HG03565 (cell line): Measurements from ENCODE around the gene ABCC1.

Experiments used
- ATAC-seq: cut with Tn5 transposase; IDR thresholded peaks from one replicate; pipeline ENCODE4 v1.9.1; 2021; ENCODE audit warnings: mild to moderate bottlenecking, moderate library complexity; ENCODE audit not compliant: unreplicated experiment

Gene ABCC1

GRCh38 chr16:15988268-15989013, 39.0 kb downstream of the ABCC1 start:
- no peak for ATAC-seq

- no peak for ATAC-seq
These were observed 41.5 kb downstream of the ABCC1 start for GRCh38 chr16:15990902-15991301.

- ATAC-seq = no peak
These were observed 43.7 kb downstream of the ABCC1 start for GRCh38 chr16:15993128-15993527.

- no peak for ATAC-seq
These were observed 44.1 kb downstream of the ABCC1 start for GRCh38 chr16:15993541-15993940.

- no peak for ATAC-seq
These were observed 44.7 kb downstream of the ABCC1 start for GRCh38 chr16:15993946-15994665.

- no peak for ATAC-seq
These were observed 47.2 kb downstream of the ABCC1 start for GRCh38 chr16:15996432-15997109.

GRCh38 chr16:16000685-16001084, 51.3 kb downstream of the ABCC1 start:
- ATAC-seq = no peak

- ATAC-seq = no peak
These were observed 52.3 kb downstream of the ABCC1 start for GRCh38 chr16:16001596-16002255.

GRCh38 chr16:16003719-16004313, 54.4 kb downstream of the ABCC1 start:
- no peak for ATAC-seq

- ATAC-seq = no peak
These were observed 54.9 kb downstream of the ABCC1 start for GRCh38 chr16:16004314-16004749.

- ATAC-seq = no peak
These were observed 56.3 kb downstream of the ABCC1 start for GRCh38 chr16:16005721-16006120.

- ATAC-seq = no peak
These were observed 57.2 kb downstream of the ABCC1 start for GRCh38 chr16:16006650-16007049.

GRCh38 chr16:16007743-16008111, 58.3 kb downstream of the ABCC1 start:
- ATAC-seq = peak; percentile 52

- no peak for ATAC-seq
These were observed 59.2 kb downstream of the ABCC1 start for GRCh38 chr16:16008666-16009065.

- ATAC-seq = no peak
These were observed 60.0 kb downstream of the ABCC1 start for GRCh38 chr16:16009401-16009800.

GRCh38 chr16:16010194-16010593, 60.8 kb downstream of the ABCC1 start:
- no peak for ATAC-seq

- ATAC-seq = no peak
These were observed 62.7 kb downstream of the ABCC1 start for GRCh38 chr16:16012144-16012543.

- ATAC-seq = no peak
These were observed 64.4 kb downstream of the ABCC1 start for GRCh38 chr16:16013812-16014211.

- no peak for ATAC-seq
These were observed 65.2 kb downstream of the ABCC1 start for GRCh38 chr16:16014329-16015224.

GRCh38 chr16:16015849-16016248, 66.4 kb downstream of the ABCC1 start:
- no peak for ATAC-seq
